ENCODE results near the gene ACBD4.

ACBD4 gene

DNA sequence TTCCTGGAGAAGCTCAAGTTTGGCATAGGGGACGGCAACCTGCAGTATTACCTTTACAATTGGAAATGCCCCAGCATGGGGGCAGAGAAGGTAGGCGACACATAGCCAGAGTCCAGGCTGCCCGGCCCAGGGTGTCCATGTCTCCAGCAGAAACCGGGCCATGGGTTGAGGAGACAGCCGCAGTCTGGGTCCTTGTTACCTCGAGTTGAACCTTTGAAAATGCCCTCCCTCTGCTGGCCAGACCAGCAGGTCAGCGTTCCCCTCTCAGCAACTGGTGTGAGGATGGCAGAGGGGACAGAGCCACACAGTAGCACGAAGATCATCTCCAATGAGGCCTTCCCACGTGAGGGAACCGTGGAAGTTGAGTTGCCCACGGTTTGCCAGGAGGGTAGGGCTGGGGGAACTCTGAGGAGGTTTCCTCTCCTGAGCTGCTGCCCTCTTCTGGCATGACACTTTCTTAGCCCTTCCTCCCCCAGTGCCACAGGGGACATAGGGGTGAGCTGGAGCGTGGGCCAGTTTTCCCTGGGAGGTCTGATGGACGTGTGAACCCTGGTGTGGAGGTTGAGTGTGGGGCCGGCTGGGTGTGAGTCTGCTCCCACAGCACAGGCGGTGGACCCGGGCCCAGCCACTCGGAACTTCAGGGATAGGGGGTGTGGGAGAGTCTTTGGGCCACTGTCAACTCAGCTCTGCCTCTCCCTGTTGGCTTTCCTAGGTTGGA is 30.4 kb upstream of the ACBD4 start:
- no peak for DNase-seq

DNA sequence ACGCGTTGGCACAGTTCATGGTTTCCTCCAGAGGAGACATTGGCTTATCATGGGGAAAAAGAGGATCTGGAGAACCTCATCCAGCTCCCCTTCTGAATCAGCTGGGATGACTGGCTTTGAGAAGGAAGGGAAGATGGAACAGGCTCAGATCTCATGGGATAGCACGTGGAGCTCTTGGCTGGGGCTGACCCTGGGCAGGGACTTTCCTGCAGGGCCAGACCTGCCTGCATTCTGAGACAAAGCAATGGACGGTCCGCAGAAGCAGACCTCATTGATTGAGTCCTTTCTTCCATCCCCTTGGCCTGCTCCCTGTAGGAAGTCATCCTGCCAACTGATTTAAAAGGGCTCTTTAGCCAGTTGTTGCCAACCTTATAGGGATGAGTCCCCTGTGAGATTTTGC is 29.4 kb upstream of the ACBD4 start:
- DNase-seq, result no peak

DNA sequence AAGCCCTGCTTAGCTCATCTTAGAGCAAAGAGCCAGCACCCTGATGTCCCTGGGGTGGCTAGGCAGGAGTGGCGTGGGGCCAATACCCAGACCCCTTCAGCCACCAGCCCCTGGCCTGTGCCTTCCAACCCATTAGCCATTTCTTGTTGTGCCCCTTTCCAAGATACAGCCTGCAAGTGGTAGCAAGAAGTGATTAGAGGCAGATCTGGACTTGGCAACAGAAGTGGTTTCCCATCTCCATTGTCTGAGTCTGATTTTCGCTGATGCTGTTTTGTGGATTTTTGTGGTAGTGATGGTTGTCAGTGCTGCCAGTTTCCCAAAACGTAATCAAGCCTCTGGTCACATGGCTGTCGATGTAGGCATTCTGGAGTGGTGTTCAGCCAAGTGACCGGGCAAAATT is 28.9 kb upstream of the ACBD4 start:
- DNase-seq, result no peak

DNA sequence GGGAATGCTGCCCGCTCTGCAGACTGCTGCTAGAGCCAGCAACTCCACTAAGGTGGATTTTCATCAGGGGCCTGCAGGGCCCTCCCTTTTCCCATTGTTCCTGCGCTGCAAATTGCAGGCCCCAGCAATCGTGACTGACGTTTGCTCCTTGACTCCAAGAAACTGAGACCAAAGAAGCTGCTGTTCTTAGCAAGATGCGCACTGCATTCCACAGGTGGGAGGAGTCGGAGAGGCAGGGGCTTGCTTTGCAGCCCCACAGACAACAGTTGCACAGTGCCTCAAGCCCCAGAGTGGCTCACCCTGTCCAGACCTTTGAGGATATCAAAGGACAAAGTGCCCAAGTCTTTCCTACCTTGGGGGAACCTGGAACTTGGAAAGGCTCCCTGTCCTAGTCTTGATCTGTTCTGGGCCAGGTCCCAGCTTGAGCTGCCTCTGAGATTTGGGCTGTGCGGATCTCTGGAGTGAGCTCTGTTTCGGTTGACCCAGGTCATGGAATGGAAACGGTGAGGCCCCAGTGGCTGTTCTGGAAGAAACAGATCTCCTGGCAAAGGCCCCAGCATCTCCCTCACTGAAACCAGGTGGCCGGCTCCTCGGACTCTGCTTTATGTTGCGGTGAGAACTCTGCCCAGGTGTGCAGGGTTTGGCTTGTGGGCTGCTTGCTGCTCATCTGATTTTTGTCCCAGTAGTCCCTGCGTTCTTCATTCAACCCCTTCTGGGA is 28.0 kb upstream of the ACBD4 start:
- no peak for DNase-seq

DNA sequence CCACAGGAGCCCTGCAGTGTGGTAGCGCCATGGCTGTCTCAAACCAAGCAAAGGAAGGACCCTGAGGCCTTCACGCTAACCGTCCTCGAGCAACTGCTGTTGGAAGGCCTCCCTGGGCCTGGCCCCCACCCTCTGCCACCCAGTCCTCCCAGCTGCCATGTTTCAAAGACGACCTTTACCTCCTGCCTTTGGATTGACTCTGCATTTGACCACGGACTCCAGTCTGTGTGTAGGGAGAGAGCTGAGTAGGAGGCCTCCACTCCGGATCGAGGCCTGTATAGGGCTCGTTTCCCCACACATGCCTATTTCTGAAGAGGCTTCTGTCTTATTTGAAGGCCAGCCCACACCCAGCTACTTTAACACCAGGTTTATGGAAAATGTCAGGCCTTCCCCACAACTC is 27.4 kb upstream of the ACBD4 start:
- no peak for DNase-seq

DNA sequence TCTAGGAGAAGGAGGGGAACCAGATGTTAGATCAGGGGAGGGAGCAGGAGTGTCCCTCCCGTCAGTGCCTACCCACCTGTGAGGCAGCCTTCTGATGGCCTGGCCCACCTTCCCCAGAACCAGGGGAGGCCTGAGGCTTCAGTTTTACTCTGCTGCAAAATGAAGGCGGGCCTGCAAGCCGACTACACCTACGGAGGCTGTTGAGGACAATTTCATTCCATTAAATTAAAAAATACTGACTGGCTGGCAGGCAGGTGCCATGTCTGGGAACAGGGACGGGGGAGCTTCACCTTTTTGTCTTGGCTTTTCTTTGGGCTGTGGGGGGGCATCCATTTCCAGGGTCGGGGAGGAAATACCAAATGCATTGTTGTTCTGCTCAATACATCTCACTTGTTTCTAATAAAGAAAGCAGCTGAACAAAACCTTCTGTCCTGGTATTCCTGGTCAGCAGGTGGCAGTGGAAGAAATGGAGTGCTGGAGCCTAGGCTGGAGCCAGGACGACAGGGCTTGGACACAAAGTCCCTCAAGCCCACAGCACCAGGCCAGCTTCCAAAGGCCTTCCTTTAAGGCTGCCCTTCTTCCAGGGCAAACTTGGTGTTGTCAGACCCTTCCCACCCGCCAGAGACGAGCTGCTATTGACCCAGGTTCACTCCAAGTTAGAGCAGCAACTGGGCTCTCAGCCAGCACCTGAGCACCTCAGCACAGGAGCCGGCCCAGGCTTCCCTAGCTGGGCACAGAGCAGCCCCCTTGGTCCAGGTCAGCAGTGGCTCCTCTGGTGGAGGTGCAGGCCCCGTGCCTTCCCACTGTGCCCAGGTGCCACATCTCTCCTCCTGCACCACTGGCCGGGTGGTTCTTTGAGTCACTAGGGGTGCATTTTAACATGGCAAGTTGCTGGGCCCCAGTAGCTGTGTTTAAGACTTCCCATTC is 26.6 kb upstream of the ACBD4 start:
- DNase-seq, result no peak

DNA sequence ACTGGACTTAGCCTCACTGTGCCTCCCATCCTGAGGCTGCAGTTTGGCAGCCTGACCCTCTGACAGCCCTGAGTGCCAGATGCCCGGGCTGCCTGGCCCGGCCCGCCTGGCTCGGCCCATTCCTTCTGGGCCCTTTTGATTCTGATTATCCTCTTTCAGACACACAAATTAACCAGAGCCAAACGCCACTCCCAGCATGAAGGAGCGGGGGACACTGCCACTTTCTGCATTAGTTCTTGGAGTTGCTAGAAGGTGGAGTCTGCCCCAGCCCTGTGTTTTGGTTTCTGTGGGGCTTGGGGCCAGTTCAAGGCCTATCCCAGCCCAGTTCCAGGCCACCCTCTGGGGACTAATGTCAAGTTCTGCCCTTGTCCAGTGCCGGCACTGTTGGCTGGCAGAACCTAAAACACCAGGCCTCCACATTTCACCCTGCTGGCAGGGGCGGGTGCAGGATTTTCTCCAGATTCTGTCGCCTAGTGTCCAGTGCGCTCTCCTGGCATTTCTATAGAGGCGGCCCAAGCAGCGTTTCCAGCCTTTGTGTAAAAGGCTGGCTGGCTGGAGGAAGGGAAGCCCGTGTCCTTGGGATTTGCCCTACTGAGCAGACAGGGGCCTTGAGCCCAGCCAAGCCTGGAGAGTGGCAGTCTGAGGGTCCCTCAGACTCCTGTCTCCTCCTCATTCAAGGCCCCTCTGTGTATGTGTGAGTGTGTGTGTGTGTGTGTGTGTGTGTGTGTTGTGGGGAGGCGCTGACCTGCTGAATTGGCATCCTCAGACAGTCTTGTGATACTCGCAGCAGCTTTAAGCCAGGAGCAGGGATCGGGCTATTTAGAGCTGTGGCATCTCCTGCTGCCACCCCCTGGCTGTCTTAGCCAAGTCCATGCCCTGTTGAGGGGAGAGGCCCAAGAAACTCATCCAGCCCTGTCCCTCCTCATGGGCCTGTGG is 24.5 kb upstream of the ACBD4 start:
- DNase-seq, result no peak

DNA sequence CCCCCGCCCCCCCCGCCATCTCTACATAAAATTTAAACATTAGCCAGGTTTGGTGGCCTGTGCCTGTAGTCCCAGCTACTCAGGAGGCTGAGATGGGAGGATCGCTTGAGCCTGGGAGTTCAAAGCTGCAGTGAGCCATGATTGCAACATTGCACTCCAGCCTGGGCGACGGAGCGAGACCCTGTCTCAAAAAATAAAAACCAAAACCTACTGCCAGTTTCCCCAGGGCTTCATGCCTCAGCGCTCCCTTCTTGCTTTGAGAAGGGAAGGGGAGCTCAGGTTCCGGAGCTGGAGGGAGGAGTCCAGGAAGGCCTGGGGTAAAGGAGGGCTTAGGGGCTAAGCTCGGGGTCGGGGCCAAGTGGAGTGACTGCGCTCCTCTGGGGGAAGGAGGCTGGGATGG is 23.6 kb upstream of the ACBD4 start:
- no peak for DNase-seq

DNA sequence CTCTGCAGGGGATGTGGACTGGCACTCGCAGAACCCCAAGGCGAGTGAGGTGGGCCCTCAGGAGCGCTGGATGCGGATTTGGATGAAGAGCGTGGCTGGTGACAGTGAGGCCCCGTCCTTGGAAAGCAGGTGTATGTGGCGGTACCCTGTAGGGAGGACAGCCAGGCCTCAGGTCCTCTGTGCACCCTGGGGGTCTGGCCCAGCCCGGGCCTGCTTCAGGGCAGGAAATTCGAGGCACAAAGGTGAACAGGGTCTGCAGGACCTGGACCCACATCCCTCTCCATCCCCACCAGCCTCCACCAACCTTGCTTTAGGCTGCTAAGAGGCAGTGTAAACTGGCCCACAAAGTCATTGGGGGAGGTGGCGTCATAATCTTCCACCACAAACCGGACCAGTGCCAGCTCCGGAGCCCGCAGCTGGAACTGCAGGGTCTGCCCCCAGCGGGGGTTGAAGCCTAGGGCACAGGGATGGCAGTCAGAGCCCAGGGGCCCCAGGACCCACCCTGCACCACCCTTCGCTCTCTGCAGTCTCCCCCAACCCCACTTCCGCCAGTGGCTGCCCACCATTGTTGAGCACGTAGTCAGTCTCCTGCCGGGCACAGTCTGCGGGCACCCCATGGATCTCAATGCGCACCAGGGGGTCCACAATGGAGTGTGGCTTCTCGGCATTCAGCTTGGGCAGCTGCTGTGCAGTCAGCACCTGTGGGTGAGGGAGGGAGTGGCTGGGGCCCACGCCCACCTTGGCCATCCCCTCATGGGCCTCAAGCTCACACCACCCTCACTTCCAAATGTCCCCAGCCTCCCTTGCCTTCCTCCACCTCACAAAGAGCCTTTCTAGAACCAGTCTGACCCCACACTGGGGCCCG is 22.7 kb upstream of the ACBD4 start:
- no peak for DNase-seq

DNA sequence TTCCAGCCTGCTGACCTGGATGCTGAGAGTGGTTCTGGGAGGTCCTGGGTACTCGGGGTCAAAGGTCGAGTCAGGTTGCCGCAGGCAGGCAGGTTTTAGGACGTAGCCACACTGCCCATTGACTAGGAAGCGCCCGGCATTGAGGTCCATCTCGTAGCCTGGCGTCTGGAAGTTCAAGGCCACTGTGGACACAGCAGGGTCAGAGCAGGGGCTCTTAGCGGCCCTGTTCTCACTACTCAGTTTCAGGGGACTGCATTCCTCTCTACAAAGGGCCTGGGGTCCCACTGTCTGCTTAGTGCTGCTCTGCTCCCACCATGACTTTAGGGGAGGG is 22.1 kb upstream of the ACBD4 start:
- no peak for DNase-seq

DNA sequence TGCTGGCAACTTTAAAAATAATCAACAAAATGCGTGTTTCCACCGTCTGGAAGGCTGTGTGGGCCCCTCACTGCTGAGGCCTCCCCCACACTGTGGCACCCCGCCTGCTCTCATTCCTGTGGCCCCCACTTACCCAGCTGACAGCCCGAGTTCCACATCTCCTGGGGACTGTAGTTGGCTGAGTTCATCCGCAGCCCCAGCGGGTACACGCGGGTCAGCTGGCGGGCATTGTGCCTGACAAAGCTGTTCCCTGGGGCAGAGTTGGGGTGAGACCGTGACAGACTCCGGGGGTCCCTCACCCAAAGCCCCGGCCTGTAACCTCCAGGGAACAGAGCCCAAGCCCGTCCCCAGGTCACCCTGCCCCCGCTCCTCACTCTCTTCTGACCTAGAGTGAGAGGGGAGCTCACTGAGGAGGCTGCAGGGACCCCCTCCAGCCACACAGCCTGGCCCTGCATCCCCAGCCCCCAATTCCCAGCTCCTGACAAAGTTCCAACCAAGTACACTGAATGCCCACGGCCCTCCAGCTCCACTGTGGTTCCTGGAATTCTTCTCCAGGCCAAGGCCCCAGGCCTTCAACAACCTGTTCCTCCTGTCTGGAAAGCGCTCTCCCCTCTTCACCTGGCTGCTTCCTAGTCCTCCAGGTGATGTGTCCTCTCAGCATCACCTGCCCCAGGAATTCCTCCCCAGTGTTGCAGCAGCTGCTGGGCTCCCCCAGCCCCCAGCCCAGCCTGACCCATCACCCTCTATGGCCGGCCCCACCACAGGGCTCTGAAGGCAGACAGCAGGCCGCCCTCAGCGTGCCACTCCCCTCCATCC is 21.2 kb upstream of the ACBD4 start:
- no peak for DNase-seq

DNA sequence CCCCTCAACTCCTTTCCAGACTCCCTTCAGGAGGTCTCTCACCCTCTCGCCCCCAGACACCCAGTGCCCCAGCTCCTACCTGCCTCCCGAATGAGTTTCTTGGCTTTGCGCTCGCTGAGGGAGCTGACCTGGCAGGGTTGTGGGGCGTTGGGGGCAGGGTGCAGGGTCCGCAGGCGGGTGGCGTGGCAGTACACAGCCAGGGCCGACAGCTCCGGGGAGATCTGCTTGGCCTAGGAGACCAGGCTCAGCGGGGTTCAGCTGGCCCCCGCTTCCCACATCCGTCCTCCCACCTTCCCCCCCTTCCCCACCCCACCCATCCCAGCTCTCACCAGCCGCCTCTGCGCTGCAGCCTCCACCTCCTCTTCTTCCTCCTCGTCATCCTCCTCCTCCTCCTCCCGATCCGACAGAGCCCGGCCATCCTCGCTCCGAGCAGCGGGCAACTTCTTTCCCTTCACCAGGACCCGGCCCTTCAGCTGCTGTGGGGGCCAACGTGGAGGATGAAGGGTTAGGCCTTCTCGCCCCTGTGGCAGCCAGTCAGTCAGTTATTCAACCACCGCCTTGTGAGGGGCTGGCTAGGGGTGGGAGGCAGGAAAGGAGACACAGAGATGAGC is 20.4 kb upstream of the ACBD4 start:
- no peak for DNase-seq

DNA sequence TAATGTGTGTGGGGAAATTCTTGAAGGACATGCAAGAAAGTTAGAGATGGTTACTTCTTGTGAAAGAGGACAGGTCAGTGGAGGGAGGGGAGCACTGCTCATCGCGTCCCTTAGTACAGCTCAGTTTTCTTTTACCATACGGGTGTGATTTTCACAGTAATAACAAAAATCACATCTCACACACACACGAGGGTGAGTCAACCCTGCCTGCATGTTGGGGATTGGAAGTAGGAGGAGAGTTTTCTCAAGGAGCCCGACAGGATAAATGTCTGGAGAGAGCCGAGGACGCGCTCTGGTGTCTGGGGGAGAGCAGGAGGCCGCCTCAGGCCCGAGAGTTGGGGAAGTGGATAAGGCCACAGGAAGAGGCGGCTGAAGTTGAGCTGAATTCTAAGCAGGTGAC is 19.6 kb upstream of the ACBD4 start:
- DNase-seq, result no peak

DNA sequence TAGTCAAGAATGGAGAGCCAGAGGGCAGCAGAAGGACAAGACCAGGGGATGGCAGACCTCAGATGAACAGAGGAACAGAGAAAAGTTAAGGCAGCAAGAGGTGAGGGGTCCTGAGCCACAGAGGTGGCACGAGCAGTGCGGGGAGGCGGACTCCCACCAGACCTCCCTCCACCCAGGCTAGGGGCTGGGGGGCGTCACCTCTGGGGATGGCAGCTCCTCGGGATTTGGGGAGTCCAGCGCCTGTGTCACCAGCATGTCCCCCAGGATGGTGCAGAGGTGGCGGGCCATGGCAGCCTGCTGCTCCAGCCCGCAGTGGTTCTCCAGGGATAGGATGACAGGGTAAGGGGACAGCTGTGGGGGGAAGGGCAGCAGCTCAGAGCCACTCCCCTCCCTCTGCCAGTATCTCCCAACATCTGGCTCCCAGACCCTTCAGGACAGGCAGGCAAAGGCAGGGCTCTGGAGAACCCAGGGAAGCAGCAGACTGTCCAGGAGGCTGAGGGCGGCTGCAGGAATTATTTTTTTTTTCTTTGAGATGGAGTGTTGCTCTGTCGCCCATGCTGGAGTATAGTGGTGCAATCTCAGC is 19.0 kb upstream of the ACBD4 start:
- no peak for DNase-seq

DNA sequence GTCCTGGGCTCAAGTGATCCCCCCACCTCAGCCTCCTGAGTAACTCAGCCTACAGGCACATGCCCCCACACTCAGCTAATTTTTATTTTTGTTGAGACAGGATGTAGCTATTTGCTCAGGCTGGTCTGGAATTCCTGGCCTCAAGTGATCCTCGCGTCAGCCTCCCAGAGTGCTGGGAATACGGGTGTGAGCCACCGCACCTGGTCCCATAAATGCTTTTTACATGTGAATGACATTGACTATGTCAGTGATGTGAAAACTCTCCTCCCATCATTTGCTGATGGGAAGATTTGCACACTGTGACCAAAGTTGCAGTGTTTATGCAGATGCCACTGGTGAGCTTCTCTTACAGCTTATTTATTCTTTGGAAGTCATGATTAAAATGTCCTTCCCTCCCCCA is 18.2 kb upstream of the ACBD4 start:
- DNase-seq, result no peak

DNA sequence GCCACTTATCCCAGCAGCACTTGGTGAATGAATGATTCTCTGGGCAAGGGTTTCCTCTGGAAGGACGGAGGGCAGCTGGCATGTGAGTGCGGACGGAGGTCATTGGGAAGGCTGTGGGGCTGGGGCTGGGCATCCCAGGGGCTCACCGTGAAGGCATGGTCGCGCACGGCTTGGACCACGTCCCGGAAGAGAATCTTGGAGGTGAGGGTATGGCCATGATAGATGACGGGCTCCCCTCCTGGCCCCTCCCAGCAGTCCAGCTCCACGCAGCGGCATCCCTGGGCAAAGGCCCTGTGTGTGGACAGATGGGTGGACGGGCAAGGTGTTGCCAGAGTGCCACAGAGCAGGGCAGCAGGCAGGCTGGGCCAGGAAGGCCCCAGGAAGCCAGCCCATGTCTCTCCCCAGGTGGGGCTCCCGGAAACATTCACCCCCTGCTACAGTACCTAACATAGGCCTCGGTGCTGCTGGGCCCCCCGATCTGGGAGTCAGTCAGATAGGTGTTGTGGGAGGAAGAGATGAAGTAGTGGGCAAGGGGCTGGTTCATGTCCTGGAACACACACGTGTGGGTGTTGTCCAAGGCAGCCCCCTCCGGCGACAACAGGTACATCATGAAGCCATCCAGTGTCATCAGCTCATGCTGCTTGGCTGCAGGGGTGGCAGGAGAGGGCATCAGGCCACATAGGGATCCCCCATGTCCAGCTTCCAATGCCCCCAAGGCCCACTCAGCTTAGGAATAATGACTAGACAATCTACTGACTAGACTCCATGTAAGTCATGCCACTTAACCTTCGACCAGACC is 17.4 kb upstream of the ACBD4 start:
- DNase-seq, result no peak

DNA sequence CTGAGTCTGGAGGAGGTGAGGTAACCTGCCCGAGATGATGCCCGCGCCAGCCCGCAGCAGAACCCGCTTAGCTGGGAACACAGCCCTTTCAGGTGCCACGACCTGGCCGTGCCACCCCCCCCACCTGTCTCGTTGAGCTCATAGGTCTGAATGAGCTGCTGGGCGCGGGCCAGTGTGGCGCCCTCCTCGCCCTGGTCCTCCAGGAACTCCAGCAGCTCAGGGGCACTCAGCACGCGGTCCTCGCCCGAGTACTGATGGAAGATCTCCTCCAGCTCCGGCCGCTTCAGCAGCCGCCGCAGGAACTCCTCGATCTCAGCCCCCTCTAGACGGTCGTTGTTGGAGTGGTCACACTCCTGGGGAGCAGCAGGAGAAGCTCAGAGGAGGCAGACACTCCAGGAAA is 16.8 kb upstream of the ACBD4 start:
- no peak for DNase-seq

DNA sequence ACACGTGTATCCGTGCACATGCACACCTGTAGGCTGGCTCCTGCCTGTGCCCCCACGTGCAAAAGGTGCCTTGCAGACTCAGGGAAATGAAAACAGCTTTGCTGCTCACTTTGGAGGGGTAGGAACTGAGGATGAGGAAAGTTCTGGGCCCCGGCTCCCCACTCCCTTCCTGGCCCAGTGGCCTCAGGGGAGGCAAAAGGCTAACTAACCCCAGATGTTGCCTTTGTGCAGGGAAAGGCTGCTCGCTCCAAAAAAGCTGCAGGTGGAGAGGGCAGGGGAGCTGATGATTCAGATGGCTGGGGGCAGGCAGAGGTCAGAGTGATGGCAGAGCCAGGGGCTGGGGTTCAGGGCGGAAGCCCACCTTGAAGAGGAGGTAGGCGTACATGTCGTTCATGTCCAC is 15.5 kb upstream of the ACBD4 start:
- DNase-seq, result no peak

DNA sequence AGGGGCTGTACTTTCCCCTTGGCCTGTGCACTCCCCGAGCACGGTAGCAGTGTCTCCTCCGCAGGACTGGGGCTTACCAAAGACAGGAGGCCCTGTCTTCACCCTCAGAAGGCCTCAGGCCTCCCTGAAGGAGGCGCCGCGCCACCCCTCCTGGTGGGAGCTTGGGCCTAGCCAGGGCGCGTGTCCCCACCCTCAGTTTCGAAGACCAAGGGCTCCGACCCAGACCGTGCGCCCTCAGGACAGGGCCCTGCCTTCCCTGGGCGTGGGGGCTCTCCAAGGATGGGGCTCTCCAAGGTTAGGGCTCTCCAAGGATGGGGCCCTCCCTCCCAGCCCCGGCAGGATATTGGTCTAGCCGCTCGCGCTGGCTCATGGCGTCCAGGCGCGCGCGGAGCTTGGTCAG is 14.9 kb upstream of the ACBD4 start:
- no peak for DNase-seq
